ENCODE data around the gene BAIAP3. TPM values are rescaled to one million over a fixed set of nuclear protein-coding genes. Genes with fewer than 3 reads are reported as not detected.
A peak's percentile ranks its signal among the peaks of the same experiment; 100 is the strongest.

Gene BAIAP3
- total RNA-seq, 4 donors from 2014 or later = 0.05 to 4.4 (median 2.5) TPM

- peaks cover 40 to 46% (median 43%) of the 10 kb centered on the region in 3 donors for H3K27me3 ChIP-seq
- H3K4me3 ChIP-seq = no peak overlapping the region
- H3K27ac ChIP-seq = no peak overlapping the region
- no peaks in the 10 kb centered on the region for H3K36me3 ChIP-seq
- no peak for TF ChIP-seq POLR2A (IDR thresholded peaks at IDR 0.05)
- H3K9me3 ChIP-seq = no peaks in the 10 kb centered on the region
- in situ Hi-C loops (cut with MboI; ENCODE audit: low sequenced_read_pairs in 4 of 4) = no loop called here
- intact Hi-C loops (cut with DNase I; ENCODE audit: low total_unique reads) = no loop called here
- no peak for ATAC-seq
- DNase-seq = no peak
- peaks cover 10 to 15% of the 10 kb centered on the region in 2 donors for H3K4me1 ChIP-seq
Measured at GRCh38 chr16:1299012-1299867, 34.2 kb upstream of the BAIAP3 start.

- Histone ChIP-seq H3K4me1 (peaks cover 10 to 15% of the 10 kb centered on the region in 2 donors), H3K4me3 (no peak overlapping the region), H3K9me3 (no peaks in the 10 kb centered on the region), H3K36me3 (no peaks in the 10 kb centered on the region), H3K27me3 (peaks cover 40 to 46% (median 43%) of the 10 kb centered on the region in 3 donors), H3K27ac (no peak overlapping the region)
- no peak for TF ChIP-seq CTCF (IDR thresholded peaks at IDR 0.05 in 4 of 5, conservative IDR thresholded peaks at IDR 0.05 in 1 of 5)
- ATAC-seq = no peak
- DNase-seq = no peak
- intact Hi-C loops (cut with DNase I; ENCODE audit: low total_unique reads) = loop anchor here (10.0 kb wide), 1 partner anchor 615 kb away; the partner anchor contains the start of genes JMJD8 and STUB1
- in situ Hi-C loops (cut with MboI; ENCODE audit: low sequenced_read_pairs in 4 of 4) = no loop called here
Measured at GRCh38 chr16:1299868-1300203, 33.6 kb upstream of the BAIAP3 start.

- ATAC-seq (peak in 1 of 2 donors; percentile 43), DNase-seq (peak; percentile 17 to 44)
- H3K4me1 ChIP-seq = peaks cover 10 to 15% of the 10 kb centered on the region in 2 donors
- intact Hi-C loops (cut with DNase I; ENCODE audit: low total_unique reads) = loop anchor here (10.0 kb wide), 1 partner anchor 616 kb away; the partner anchor contains the start of genes JMJD8 and STUB1
- in situ Hi-C loops (cut with MboI; ENCODE audit: low sequenced_read_pairs in 4 of 4) = no loop called here
- no peaks in the 10 kb centered on the region for H3K36me3 ChIP-seq
- H3K4me3 ChIP-seq = no peak overlapping the region
- no peak overlapping the region for H3K27ac ChIP-seq
- no peaks in the 10 kb centered on the region for H3K9me3 ChIP-seq
- TF ChIP-seq POLR2A (IDR thresholded peaks at IDR 0.05) (no peak), CTCF (IDR thresholded peaks at IDR 0.05 in 4 of 5, conservative IDR thresholded peaks at IDR 0.05 in 1 of 5) (peak; percentile 63 to 86 (median 76))
- peaks cover 40 to 46% (median 43%) of the 10 kb centered on the region in 3 donors for H3K27me3 ChIP-seq
Measured at GRCh38 chr16:1300664-1301476, 32.6 kb upstream of the BAIAP3 start.

GRCh38 chr16:1301562-1301961 is 31.9 kb upstream of the BAIAP3 start:
- in situ Hi-C loops (cut with MboI; ENCODE audit: low sequenced_read_pairs in 4 of 4) (no loop called here), intact Hi-C loops (cut with DNase I; ENCODE audit: low total_unique reads) (loop anchor here (10.0 kb wide), 1 partner anchor 617 kb away; the partner anchor contains the start of genes JMJD8 and STUB1)
- no peak for DNase-seq
- H3K4me1 ChIP-seq = peaks cover 10 to 15% of the 10 kb centered on the region in 2 donors
- H3K9me3 ChIP-seq = no peaks in the 10 kb centered on the region
- TF ChIP-seq CTCF (IDR thresholded peaks at IDR 0.05 in 4 of 5, conservative IDR thresholded peaks at IDR 0.05 in 1 of 5) (no peak), POLR2A (IDR thresholded peaks at IDR 0.05) (no peak)
- H3K27ac ChIP-seq = no peak overlapping the region
- ATAC-seq = no peak
- no peaks in the 10 kb centered on the region for H3K36me3 ChIP-seq
- H3K4me3 ChIP-seq = no peak overlapping the region
- H3K27me3 ChIP-seq = peaks cover 40 to 46% (median 43%) of the 10 kb centered on the region in 3 donors
